Gastrocnemius medialis (tissue), 4 donors: ENCODE data around the gene LPCAT3.

ENCODE experiments used
- POLR2A ChIP-seq, 2 donors: fragments of 450-650 bp; IDR thresholded peaks; one replicate each; pipeline ENCODE4 v1.6.1; 2017; ENCODE audit warnings: antibody characterized with exemption in 2 of 2, mild to moderate bottlenecking in 2 of 2, moderate library complexity in 2 of 2
- TF ChIP-seq, protein P1 (sequence below), 5 experiments: fragments of 450-650 bp in 3 of 5; fragments of 200-600 bp in 2 of 5; sonication (generic) in 2 of 5; IDR thresholded peaks in 4 of 5; conservative IDR thresholded peaks in 1 of 5; 1 replicate in 4 of 5; 2 replicates in 1 of 5; pipeline ENCODE4 v1.5.1; 2016 to 2019; ENCODE audit warnings: antibody characterized with exemption in 5 of 5, mild to moderate bottlenecking in 3 of 5, moderate library complexity in 3 of 5

DNA sequence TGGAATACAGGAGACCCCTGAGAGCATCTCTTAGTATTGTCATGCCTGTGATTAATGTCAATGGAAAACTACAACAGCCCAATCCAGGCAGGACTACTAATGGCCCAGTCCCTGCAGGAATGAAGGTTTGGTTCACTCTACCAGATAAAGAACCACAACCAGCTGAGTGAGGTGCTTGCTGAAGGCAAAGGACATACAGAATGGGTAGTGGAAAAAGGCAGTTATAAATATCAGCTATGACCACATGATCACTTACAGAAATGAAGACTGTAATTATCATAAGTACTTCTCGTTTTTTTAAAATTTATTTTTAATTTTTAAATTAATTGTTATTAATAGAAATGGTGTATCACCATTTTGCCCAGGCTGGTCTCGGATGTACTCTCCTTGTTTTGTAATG is 17.2 kb upstream of the LPCAT3 start:
- TF ChIP-seq, protein P1, sequence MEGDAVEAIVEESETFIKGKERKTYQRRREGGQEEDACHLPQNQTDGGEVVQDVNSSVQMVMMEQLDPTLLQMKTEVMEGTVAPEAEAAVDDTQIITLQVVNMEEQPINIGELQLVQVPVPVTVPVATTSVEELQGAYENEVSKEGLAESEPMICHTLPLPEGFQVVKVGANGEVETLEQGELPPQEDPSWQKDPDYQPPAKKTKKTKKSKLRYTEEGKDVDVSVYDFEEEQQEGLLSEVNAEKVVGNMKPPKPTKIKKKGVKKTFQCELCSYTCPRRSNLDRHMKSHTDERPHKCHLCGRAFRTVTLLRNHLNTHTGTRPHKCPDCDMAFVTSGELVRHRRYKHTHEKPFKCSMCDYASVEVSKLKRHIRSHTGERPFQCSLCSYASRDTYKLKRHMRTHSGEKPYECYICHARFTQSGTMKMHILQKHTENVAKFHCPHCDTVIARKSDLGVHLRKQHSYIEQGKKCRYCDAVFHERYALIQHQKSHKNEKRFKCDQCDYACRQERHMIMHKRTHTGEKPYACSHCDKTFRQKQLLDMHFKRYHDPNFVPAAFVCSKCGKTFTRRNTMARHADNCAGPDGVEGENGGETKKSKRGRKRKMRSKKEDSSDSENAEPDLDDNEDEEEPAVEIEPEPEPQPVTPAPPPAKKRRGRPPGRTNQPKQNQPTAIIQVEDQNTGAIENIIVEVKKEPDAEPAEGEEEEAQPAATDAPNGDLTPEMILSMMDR (IDR thresholded peaks at IDR 0.05 in 4 of 5, conservative IDR thresholded peaks at IDR 0.05 in 1 of 5) = no peak
- TF ChIP-seq POLR2A (IDR thresholded peaks at IDR 0.05) = no peak
